ENCODE measurements around the gene LDHAL6B.

The LDHAL6B gene

DNA sequence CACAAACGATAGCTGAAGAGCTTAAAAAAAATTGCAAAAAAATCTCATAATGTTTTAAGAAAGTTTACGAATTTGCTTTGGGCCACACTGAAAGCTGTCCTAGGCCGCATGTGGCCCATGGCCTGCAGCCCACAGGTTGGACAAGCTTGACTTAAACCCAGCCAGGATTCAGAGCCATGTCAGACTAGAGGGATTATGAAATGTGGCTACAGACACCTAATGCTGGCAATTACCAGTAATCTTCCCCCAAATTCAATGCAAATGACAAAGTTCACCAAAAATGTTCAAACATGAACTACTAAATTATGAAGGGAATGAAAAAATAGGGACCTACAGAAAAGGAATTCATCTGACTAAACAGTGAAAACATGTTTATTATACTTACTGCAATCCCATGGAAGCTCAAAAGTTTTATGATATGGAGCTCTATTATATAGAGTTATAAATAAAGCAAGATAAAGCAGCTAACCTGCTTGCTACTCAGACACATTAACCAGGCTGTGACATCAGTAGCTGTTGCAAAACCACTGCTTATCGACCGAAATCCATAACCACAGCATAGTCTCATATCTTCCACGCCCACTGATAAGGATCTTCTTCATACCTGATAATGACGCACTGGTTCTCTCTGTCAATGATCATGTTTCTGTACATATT is 49.2 kb downstream of the LDHAL6B start:
- DNase-seq = peak; percentile 2

DNA sequence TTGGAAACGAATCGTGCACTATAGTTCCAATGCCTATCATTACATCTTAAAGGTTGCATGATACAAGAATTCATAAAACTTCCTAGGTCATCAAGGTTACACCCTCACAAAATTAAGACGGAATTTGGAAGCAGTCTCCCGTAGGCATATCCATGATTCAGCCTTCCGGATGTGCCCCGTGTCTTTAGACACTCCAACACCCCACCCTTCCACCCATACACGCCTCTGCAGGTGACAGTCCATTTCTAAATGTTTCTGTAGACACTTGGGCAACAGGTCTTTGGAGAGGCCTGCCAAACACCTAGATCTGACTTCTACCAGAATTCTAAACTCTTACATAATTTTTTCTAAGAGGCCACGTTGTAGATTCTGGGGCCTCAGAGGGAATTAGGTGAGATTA is 49.8 kb downstream of the LDHAL6B start:
- DNase-seq = peak; percentile 30

DNA sequence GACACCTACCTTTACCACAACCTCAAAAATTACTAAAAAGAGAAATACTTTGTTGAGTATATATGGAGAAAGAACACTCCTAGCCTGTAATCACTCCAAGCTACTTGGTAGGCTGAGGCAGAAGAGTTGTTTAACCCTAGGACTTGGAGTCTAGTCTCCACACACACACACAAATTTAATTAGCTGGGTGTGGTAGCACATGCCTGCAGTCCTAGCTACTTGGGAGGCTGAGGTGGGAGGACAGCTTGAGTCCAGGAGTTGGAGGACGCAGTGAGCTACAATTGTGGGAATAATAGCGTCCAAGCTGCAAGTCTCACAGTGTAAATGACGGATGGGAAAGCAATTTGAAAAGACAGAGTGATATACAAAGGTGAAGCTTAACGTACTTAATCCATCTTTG is 50.5 kb downstream of the LDHAL6B start:
- peak; percentile 82 for DNase-seq

Measured in NCI-H82 (cell line).